ENCODE results near the gene PCDH12. TPM values are rescaled to one million over a fixed set of nuclear protein-coding genes. Genes with fewer than 3 reads are reported as not detected.

Gene PCDH12
- total RNA-seq, 1 experiment from 2014 or later = not detected

DNA sequence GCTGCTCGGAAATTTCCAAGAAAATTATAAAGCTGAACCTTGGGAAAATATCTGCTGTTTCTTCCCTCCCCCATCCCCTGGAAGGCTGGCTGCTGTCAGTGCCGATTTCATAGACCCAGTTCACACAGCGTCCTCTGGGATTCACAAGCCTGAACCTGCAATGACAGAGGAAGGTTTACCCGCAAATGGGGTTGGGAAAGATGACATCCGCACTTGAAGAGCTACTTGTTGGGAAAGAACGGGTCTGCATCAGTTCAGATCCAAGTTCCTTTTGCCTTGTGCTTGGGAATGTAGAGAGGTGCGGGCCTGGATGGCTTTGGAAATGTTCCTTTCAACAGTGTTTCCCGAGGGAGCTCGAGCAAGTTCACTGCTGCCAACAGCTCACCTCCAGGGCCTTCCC lies 13.9 kb downstream of the PCDH12 start:
- Histone ChIP-seq H3K27me3 (ENCODE audit: insufficient read depth, low read length) (no peaks in the 10 kb centered on the region), H2BK120ac (ENCODE audit: low read depth, low read length, poor library complexity, severe bottlenecking) (no peak overlapping the region), H3T11ph (ENCODE audit: low read length) (no peak overlapping the region), H3K27ac (ENCODE audit: insufficient read length, low read depth, low read length) (no peak overlapping the region), H2AFZ (ENCODE audit: low read length) (no peak overlapping the region), H3K4me1 (ENCODE audit: insufficient read depth, low read length) (no peaks in the 10 kb centered on the region), H4K91ac (ENCODE audit: insufficient read length, low read depth, low read length) (no peak overlapping the region), H3K56ac (ENCODE audit: insufficient read length, low read depth, low read length) (no peak overlapping the region), H2AK5ac (ENCODE audit: insufficient read length, low read length) (no peak overlapping the region), H3K18ac (ENCODE audit: insufficient read length, low read depth, low read length) (no peak overlapping the region), H3K9ac (ENCODE audit: extremely low read depth, insufficient read length, low read length) (no peak overlapping the region), H3K79me1 (ENCODE audit: insufficient read depth, low read depth, low read length, poor library complexity, severe bottlenecking) (no peaks in the 10 kb centered on the region), H3K23ac (ENCODE audit: insufficient read length, low read depth, low read length) (no peak overlapping the region), H4K8ac (replicated peaks; ENCODE audit: insufficient read length, low read depth, low read length) (no peak overlapping the region), H3K23me2 (ENCODE audit: insufficient read length, low read depth, low read length, poor library complexity, severe bottlenecking) (no peaks in the 10 kb centered on the region), H3K9me3 (ENCODE audit: control insufficient read depth, low read depth, low read length) (no peaks in the 10 kb centered on the region), H2BK20ac (ENCODE audit: low read depth, low read length, poor library complexity, severe bottlenecking) (no peak overlapping the region), H2BK15ac (ENCODE audit: low read depth, low read length) (no peak overlapping the region), H4K20me1 (ENCODE audit: control insufficient read depth, insufficient read depth, insufficient read length) (no peaks in the 10 kb centered on the region), H2BK12ac (ENCODE audit: insufficient read length, low read depth, low read length) (no peak overlapping the region), H3K79me2 (ENCODE audit: insufficient read depth, low read length) (no peaks in the 10 kb centered on the region), H3K4ac (ENCODE audit: low read depth, low read length) (no peak overlapping the region), H3K4me2 (ENCODE audit: insufficient read depth, insufficient read length, low read length) (no peak overlapping the region), H2BK5ac (ENCODE audit: insufficient read length, low read length) (no peak overlapping the region), H4K5ac (ENCODE audit: insufficient read length, low read depth, low read length) (no peak overlapping the region), H3K14ac (ENCODE audit: insufficient read depth, low read length) (no peak overlapping the region)
- peaks cover 10% of the 10 kb centered on the region for H3K27me3 Mint-ChIP-seq (ENCODE audit: low read depth)
- no peak overlapping the region for H3K4me3 Mint-ChIP-seq
- no CpG with 5 or more reads among the region's 9 CpGs for WGBS (ENCODE audit: extremely low coverage, insufficient read length, low lambda C conversion rate)
- TF ChIP-seq CTCF (conservative IDR thresholded peaks at IDR 0.05) = no peak
- peaks cover 0 to 11% (median 10%) of the 10 kb centered on the region in 3 experiments; a peak in 6 of 7 replicates for H3K36me3 Mint-ChIP-seq (ENCODE audit: insufficient read depth in 1 of 3, low read depth in 3 of 3)
- no peaks in the 10 kb centered on the region for H3K9me3 Mint-ChIP-seq
- H3K4me1 Mint-ChIP-seq = peaks cover 17 to 19% of the 10 kb centered on the region in 2 experiments
- no peak overlapping the region for H3K27ac Mint-ChIP-seq
- DNase-seq = no peak
